Caco-2 (cell line): ENCODE data around the gene RBM17. TPM values are rescaled to one million over a fixed set of nuclear protein-coding genes. Genes with fewer than 3 reads are reported as not detected.
A peak's percentile ranks its signal among the peaks of the same experiment; 100 is the strongest.

Experiments used
- BruUV-seq: library from RNA; stranded (reverse); fragments of 400-500 nt; replicated peaks from 2 replicates; lab custom pipeline; 2021; lab: Mats Ljungman, UMichigan
- CTCF ChIA-PET: fragments of 300-600 bp; sonication (Branson Sonifier 250); formaldehyde crosslinking; loops from one replicate; lab custom pipeline; 2022; ENCODE audit warnings: antibody characterized with exemption; lab: Charles Lee
- POLR2A ChIA-PET: fragments of 300-600 bp; sonication (Branson Sonifier 250); formaldehyde crosslinking; loops from one replicate; lab custom pipeline; 2022; ENCODE audit warnings: antibody characterized with exemption; lab: Charles Lee
- DNase-seq, 2 experiments: peaks; one replicate each; pipeline versions ENCODE4 v3.0.0 to v3.0.0-alpha.2; 2020 to 2022
- H3K27me3 ChIP-seq: replicated peaks from 2 replicates; pipeline ENCODE4 v1.6.0; 2011; ENCODE audit warnings: low read length; ENCODE audit not compliant: control insufficient read depth, insufficient read depth
- H3K36me3 ChIP-seq: 2 replicates; pipeline ENCODE4 v1.5.1; 2011; ENCODE audit warnings: low read length; ENCODE audit not compliant: control insufficient read depth, insufficient read depth
- H3K4me1 ChIP-seq: fragments of 250-450 bp; sonication (Bioruptor Pico); 2 replicates; pipeline ENCODE4 v1.5.1; 2020; ENCODE audit warnings: mild to moderate bottlenecking
- H3K4me3 ChIP-seq: 2 replicates; pipeline ENCODE4 v1.5.1; 2011; ENCODE audit warnings: low read depth, mild to moderate bottlenecking, control low read depth, low read length
- H3K9me3 ChIP-seq: fragments of 250-450 bp; sonication (Bioruptor Pico); 2 replicates; pipeline ENCODE4 v1.5.1; 2020; ENCODE audit warnings: mild to moderate bottlenecking, moderate library complexity
- H3K27ac Mint-ChIP-seq: one replicate; pipeline ENCODE4 v1.8.0; 2022; ENCODE audit warnings: mixed read lengths; ENCODE audit not compliant: unreplicated experiment
- H3K27me3 Mint-ChIP-seq: one replicate; pipeline ENCODE4 v1.8.0; 2022; ENCODE audit warnings: mixed read lengths; ENCODE audit not compliant: insufficient read depth, unreplicated experiment
- H3K36me3 Mint-ChIP-seq: one replicate; pipeline ENCODE4 v1.8.0; 2022; ENCODE audit warnings: mild to moderate bottlenecking, mixed read lengths; ENCODE audit not compliant: insufficient read depth, unreplicated experiment
- H3K4me1 Mint-ChIP-seq: one replicate; pipeline ENCODE4 v1.8.0; 2022; ENCODE audit warnings: low read depth, mixed read lengths; ENCODE audit not compliant: unreplicated experiment
- H3K4me3 Mint-ChIP-seq: one replicate; pipeline ENCODE4 v1.8.0; 2022; ENCODE audit warnings: mild to moderate bottlenecking, moderate library complexity, mixed read lengths; ENCODE audit not compliant: unreplicated experiment
- H3K9me3 Mint-ChIP-seq: one replicate; pipeline ENCODE4 v1.8.0; 2022; ENCODE audit warnings: mixed read lengths; ENCODE audit not compliant: unreplicated experiment
- intact Hi-C: fragments of 100-400 bp; cut with micrococcal nuclease; formaldehyde crosslinking; loops from one replicate; pipeline ENCODE4 v1.10.0; 2022; ENCODE audit not compliant: unreplicated experiment
- total RNA-seq: library from RNA; stranded (reverse); gene quantifications from 2 replicates; pipeline ENCODE4 v1.2.3, GENCODE V29; 2022
- TF ChIP-seq, protein P1 (sequence below), 2 experiments: fragments of 200-600 bp in 1 of 2; IDR thresholded peaks; 1 replicate in 1 of 2; 2 replicates in 1 of 2; pipeline versions ENCODE4 v1.5.1 to v1.8.0; 2011 to 2022; ENCODE audit warnings: antibody characterized with exemption in 1 of 2, control low read depth in 1 of 2, inconsistent platforms in 1 of 2, low read depth in 1 of 2, low read length in 1 of 2, mild to moderate bottlenecking in 1 of 2, moderate library complexity in 1 of 2; ENCODE audit not compliant: insufficient read depth in 1 of 2, severe bottlenecking in 1 of 2, unreplicated experiment in 1 of 2

RBM17 gene
- total RNA-seq, 1 experiment from 2014 or later: 290 TPM

DNA sequence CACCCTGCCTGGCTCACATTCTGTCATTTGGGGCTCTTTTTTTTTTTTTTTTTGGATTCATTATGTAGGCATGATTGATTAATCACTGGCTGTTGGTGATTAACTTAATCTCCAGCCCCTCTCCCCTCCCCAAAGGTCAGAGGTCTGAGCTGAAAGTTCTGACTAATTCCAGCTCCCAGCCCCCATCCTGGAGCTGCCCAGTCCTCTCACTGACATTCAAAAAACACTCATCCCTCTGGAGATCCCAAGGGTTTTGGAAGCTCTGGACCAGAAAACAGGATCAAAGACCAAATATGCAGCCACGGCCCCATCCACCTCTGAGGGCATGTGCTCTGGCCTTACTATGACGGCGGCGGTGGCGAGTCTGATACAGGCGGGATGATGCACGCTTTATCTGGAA lies 53.8 kb downstream of the RBM17 start:
- BruUV-seq: no TSS peak
- CTCF ChIA-PET: interaction anchor here (1.3 kb wide), 1 partner anchor 60 kb away, joined by 5 read pairs; the partner anchor contains the start of gene PFKFB3
- Histone ChIP-seq H3K9me3 (no peaks in the 10 kb centered on the region), H3K4me3 (no peak overlapping the region), H3K36me3 (no peaks in the 10 kb centered on the region), H3K4me1 (peaks cover 10% of the 10 kb centered on the region; the same call in 1 of the 2 replicates), H3K27me3 (no peaks in the 10 kb centered on the region)
- H3K4me1 Mint-ChIP-seq: peaks cover 6% of the 10 kb centered on the region
- no peaks in the 10 kb centered on the region for H3K36me3 Mint-ChIP-seq
- no peak overlapping the region for H3K27ac Mint-ChIP-seq
- no peaks in the 10 kb centered on the region for H3K9me3 Mint-ChIP-seq
- no peak overlapping the region for H3K4me3 Mint-ChIP-seq
- DNase-seq: no peak
- intact Hi-C loops: no loop called here
- TF ChIP-seq, protein P1, sequence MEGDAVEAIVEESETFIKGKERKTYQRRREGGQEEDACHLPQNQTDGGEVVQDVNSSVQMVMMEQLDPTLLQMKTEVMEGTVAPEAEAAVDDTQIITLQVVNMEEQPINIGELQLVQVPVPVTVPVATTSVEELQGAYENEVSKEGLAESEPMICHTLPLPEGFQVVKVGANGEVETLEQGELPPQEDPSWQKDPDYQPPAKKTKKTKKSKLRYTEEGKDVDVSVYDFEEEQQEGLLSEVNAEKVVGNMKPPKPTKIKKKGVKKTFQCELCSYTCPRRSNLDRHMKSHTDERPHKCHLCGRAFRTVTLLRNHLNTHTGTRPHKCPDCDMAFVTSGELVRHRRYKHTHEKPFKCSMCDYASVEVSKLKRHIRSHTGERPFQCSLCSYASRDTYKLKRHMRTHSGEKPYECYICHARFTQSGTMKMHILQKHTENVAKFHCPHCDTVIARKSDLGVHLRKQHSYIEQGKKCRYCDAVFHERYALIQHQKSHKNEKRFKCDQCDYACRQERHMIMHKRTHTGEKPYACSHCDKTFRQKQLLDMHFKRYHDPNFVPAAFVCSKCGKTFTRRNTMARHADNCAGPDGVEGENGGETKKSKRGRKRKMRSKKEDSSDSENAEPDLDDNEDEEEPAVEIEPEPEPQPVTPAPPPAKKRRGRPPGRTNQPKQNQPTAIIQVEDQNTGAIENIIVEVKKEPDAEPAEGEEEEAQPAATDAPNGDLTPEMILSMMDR (IDR thresholded peaks at IDR 0.05; ENCODE audit: insufficient read depth in 1 of 2, low read depth in 1 of 2, low read length in 1 of 2, severe bottlenecking in 1 of 2, unreplicated experiment in 1 of 2): no peak
- POLR2A ChIA-PET: no interaction called here
- peaks cover 8% of the 10 kb centered on the region for H3K27me3 Mint-ChIP-seq

DNA sequence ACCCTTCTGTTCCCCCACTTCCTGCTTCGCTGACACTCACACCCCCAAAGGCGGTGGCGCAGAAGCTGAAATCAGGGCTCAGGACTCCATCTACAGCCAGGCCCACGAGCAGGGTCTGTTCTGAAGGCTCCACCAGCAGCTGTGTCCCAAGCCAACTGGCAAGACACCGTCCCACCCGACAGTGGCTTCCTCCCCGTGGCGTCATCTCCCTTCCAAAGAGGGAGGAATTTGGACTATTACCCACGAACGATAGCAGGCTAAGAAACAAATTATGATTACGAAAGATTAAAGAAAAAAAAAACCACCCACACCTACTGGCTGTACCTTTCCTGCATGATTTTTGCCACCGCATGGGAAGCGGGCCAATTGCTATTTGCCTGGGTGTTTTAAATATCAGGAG lies 54.3 kb downstream of the RBM17 start:
- H3K4me1 Mint-ChIP-seq: peaks cover 6% of the 10 kb centered on the region
- H3K36me3 Mint-ChIP-seq: peaks cover 2% of the 10 kb centered on the region
- Histone ChIP-seq H3K4me1 (peaks cover 10% of the 10 kb centered on the region; the same call in 1 of the 2 replicates), H3K4me3 (no peak overlapping the region), H3K27me3 (no peaks in the 10 kb centered on the region), H3K9me3 (no peaks in the 10 kb centered on the region), H3K36me3 (no peaks in the 10 kb centered on the region)
- peaks cover 8% of the 10 kb centered on the region for H3K27me3 Mint-ChIP-seq
- TF ChIP-seq, protein P1 (IDR thresholded peaks at IDR 0.05; ENCODE audit: insufficient read depth in 1 of 2, low read depth in 1 of 2, low read length in 1 of 2, severe bottlenecking in 1 of 2, unreplicated experiment in 1 of 2): no peak
- no peak for DNase-seq
- no peaks in the 10 kb centered on the region for H3K9me3 Mint-ChIP-seq
- POLR2A ChIA-PET: no interaction called here
- CTCF ChIA-PET: interaction anchor here (1.3 kb wide), 1 partner anchor 59 kb away, joined by 5 read pairs; the partner anchor contains the start of gene PFKFB3
- H3K27ac Mint-ChIP-seq: no peak overlapping the region
- peak overlapping the region; percentile 90 for H3K4me3 Mint-ChIP-seq
- no TSS peak for BruUV-seq
- intact Hi-C loops: no loop called here

DNA sequence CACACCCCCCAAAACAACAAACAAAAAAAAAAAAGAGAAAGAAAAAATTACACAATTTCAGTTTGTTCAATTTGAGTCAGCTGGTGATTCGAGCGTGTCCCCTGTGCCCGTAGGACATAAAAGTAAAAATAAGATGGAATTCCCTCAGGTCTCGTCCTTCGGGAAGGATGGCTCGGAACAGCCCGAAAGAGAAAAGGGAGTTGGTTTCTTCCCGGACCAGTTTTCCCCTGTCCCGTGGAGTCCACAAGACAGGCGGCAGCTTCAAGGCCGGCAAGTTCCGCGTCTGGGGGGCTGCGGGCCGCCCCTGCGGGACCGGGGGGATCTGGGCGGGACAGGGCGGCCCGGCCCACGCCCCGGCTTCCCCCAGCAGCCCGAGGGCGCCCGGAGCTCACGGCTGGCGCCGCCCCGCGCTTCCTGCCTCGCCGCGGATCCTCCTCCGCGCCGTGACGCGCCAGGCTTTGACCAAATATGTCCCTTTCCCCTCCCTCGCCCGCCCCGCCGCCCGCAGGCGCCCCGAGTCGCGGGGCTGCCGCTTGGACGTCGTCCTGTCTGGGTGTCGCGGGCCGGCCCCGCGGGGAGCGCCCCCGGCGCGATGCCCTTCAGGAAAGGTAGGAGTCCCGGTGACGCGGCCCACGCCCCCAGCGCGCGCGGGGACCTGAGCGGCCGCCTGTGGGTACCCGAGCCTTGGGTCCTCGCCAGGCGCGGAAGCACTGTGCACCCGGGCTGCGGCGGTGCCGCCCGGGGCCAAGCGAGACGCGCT lies 55.8 kb downstream of the RBM17 start:
- peak overlapping the region; percentile 66 for H3K27ac Mint-ChIP-seq
- BruUV-seq: no TSS peak

More for the DNA sequence above, 55.8 kb downstream of the RBM17 start:
- no peaks in the 10 kb centered on the region for H3K27me3 ChIP-seq
- ChIA-PET POLR2A (interaction anchor here (0.7 to 1.5 kb wide), 5 partner anchors 19 to 257 kb away, joined by 3 to 16 read pairs (median 4); partner anchors contain the start of genes ANKRD16, FBH1 and PFKFB3), CTCF (interaction anchor here (0.6 to 1.5 kb wide), 7 partner anchors 19 to 262 kb away, joined by 3 to 9 read pairs (median 3); partner anchors contain the start of gene PFKFB3)
- peak; percentile 88 to 92 for DNase-seq
- H3K4me3 Mint-ChIP-seq: peak overlapping the region; percentile 90
- H3K4me1 ChIP-seq: peaks cover 10% of the 10 kb centered on the region; the same call in 1 of the 2 replicates
- H3K9me3 Mint-ChIP-seq: no peaks in the 10 kb centered on the region
- peak overlapping the region; percentile 94 for H3K4me3 ChIP-seq
- intact Hi-C loops: loop anchor here (1.0 to 2.0 kb wide), 4 partner anchors 19 to 257 kb away; partner anchors contain the start of gene PFKFB3
- peaks cover 6% of the 10 kb centered on the region for H3K4me1 Mint-ChIP-seq
- H3K36me3 ChIP-seq: no peaks in the 10 kb centered on the region
- no peaks in the 10 kb centered on the region for H3K9me3 ChIP-seq
- TF ChIP-seq, protein P1 (IDR thresholded peaks at IDR 0.05; ENCODE audit: insufficient read depth in 1 of 2, low read depth in 1 of 2, low read length in 1 of 2, severe bottlenecking in 1 of 2, unreplicated experiment in 1 of 2): no peak
- peaks cover 6% of the 10 kb centered on the region for H3K36me3 Mint-ChIP-seq
- H3K27me3 Mint-ChIP-seq: peaks cover 1% of the 10 kb centered on the region
